ENCODE results near the gene RBM47. TPM values are rescaled to one million over a fixed set of nuclear protein-coding genes. Genes with fewer than 3 reads are reported as not detected.

The RBM47 gene
- total RNA-seq, 1 donor from 2014 or later = 41.1 TPM

DNA sequence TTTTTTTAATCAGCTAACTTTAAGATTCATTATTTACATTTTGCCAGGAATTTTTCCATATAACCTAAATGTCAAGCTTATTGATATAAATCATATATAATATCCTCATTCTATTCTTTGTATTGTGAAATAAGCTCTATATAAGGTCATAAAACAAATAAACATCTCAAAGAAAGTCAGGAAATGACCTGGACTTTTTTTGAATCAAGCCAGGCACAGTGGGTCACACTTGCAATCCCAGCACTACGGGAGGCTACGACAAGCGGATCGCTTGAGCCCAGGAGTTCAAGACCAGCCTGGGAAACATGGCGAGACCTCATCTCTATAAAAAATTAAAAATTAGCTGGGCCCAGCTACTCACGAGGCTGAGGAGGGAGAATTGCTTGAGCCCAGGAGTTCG is 88.9 kb downstream of the RBM47 start:
- Histone ChIP-seq H3K27me3 (ENCODE audit: control insufficient read depth, insufficient read depth, low read length) (no peaks in the 10 kb centered on the region), H3K4me3 (ENCODE audit: low read depth, low read length) (no peak overlapping the region), H3K36me3 (ENCODE audit: control insufficient read depth, insufficient read depth, low read length) (no peaks in the 10 kb centered on the region)
- no peak for DNase-seq (ENCODE audit: low read depth)
- TF ChIP-seq, protein P1, sequence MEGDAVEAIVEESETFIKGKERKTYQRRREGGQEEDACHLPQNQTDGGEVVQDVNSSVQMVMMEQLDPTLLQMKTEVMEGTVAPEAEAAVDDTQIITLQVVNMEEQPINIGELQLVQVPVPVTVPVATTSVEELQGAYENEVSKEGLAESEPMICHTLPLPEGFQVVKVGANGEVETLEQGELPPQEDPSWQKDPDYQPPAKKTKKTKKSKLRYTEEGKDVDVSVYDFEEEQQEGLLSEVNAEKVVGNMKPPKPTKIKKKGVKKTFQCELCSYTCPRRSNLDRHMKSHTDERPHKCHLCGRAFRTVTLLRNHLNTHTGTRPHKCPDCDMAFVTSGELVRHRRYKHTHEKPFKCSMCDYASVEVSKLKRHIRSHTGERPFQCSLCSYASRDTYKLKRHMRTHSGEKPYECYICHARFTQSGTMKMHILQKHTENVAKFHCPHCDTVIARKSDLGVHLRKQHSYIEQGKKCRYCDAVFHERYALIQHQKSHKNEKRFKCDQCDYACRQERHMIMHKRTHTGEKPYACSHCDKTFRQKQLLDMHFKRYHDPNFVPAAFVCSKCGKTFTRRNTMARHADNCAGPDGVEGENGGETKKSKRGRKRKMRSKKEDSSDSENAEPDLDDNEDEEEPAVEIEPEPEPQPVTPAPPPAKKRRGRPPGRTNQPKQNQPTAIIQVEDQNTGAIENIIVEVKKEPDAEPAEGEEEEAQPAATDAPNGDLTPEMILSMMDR (IDR thresholded peaks at IDR 0.05; ENCODE audit: insufficient read depth, low read length, poor library complexity, severe bottlenecking) = no peak

DNA sequence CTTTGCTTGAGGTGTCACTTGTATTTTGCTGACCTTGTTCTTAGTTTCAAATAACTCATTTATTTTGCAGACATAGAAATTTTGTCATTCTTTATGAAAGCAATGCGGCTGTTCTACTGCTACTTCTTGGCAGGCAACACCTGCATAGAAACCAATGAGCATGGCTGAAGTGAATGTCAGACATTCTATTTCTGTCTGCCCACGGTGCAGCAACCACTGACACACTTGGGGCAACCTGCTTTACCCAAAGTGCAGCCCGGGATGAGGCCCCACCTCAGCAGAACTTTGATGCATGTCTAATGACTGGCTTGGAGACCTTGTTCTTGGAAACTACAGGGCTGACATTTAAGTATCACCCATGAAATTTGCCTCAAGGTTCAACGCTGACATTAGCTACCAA is 93.6 kb downstream of the RBM47 start:
- TF ChIP-seq, protein P1 (IDR thresholded peaks at IDR 0.05; ENCODE audit: insufficient read depth, low read length, poor library complexity, severe bottlenecking) = no peak
- Histone ChIP-seq H3K4me3 (ENCODE audit: low read depth, low read length) (no peak overlapping the region), H3K36me3 (ENCODE audit: control insufficient read depth, insufficient read depth, low read length) (no peaks in the 10 kb centered on the region), H3K27me3 (ENCODE audit: control insufficient read depth, insufficient read depth, low read length) (no peaks in the 10 kb centered on the region)
- DNase-seq (ENCODE audit: low read depth) = no peak

DNA sequence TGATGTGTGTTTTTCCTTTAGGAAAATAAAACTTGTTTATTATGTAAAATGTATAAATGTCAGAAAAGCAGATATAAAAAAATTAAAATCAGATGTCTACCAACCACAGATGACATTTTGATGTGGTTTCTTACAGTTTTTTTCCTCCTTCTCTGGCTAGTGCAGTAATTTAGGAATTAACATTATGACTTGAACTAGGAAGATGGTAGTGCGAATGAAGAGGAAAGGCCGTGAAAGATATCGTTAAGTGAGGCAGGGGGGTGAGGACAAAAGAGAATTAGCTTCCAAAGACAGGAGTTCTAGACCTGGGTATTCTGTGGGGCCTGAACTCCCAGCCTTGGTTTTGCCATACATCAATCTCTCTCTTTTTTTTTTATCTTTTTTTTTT is 98.0 kb downstream of the RBM47 start:
- no peak overlapping the region for H3K4me3 ChIP-seq (ENCODE audit: low read depth, low read length)
- TF ChIP-seq, protein P1 (IDR thresholded peaks at IDR 0.05; ENCODE audit: insufficient read depth, low read length, poor library complexity, severe bottlenecking) = no peak
- DNase-seq (ENCODE audit: low read depth) = no peak
- H3K27me3 ChIP-seq (ENCODE audit: control insufficient read depth, insufficient read depth, low read length) = no peaks in the 10 kb centered on the region
- no peaks in the 10 kb centered on the region for H3K36me3 ChIP-seq (ENCODE audit: control insufficient read depth, insufficient read depth, low read length)

DNA sequence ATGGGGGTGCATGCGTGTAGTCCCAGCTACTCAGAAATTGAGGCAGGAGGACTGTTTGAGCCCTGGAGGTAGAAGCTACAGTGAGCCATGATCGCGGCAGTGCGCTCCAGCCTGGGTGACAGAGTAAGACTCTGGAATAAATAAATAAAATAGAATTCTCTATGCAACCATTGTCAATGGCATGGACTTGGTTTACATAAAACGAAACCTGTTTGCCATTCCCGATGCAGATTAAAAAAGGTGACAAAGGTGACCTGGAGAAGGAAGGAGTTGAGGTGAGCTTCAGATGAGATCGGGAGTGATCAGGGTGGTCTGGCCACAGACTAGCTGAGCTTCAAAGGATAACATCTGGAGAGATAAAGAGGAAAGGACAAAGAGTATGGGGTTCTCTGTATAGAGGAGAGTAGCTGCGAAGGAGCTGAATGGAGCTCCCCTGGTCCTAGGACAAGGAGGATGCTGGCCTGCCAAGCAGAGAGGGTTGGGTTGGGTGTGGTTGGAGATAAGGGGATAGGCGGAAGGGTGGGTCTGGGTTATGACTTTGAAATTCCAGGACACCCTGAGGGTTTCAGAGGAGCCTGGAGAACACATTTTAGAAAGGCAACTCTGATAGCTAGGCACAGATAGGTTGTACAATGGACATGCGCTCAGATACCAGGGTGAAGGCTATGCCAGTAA is 98.6 kb downstream of the RBM47 start:
- DNase-seq (ENCODE audit: low read depth) = no peak
- H3K4me3 ChIP-seq (ENCODE audit: low read depth, low read length) = no peak overlapping the region
- no peaks in the 10 kb centered on the region for H3K36me3 ChIP-seq (ENCODE audit: control insufficient read depth, insufficient read depth, low read length)
- no peaks in the 10 kb centered on the region for H3K27me3 ChIP-seq (ENCODE audit: control insufficient read depth, insufficient read depth, low read length)
- TF ChIP-seq, protein P1 (IDR thresholded peaks at IDR 0.05; ENCODE audit: insufficient read depth, low read length, poor library complexity, severe bottlenecking) = no peak

DNA sequence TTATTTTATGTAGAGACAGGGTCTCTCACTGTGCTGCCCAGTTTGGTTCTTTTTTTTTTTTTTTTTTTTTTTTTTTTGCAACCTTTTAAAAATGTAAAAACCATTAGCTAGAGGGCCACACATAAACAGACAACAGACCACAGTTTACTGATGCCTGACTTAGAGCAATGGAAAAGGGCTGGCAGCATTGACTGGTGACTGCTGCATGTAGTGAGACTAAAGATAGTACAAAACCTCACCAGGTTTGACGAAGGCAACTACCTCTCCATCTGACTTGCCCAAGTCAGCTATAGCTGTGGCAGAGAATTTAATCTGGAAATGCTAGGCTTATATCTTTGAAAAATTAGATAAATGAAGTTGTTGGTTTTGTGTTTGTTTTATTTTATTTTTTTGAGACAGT is 102.9 kb downstream of the RBM47 start:
- Histone ChIP-seq H3K27me3 (ENCODE audit: control insufficient read depth, insufficient read depth, low read length) (no peaks in the 10 kb centered on the region), H3K4me3 (ENCODE audit: low read depth, low read length) (no peak overlapping the region), H3K36me3 (ENCODE audit: control insufficient read depth, insufficient read depth, low read length) (no peaks in the 10 kb centered on the region)
- TF ChIP-seq, protein P1 (IDR thresholded peaks at IDR 0.05; ENCODE audit: insufficient read depth, low read length, poor library complexity, severe bottlenecking) = no peak
- DNase-seq (ENCODE audit: low read depth) = no peak

All from kidney epithelial cell (primary cell).